ENCODE data around the gene DPH1.

GRCh38 chr17:2009737-2010136, 20.2 kb upstream of the DPH1 start:
- TF ChIP-seq LEF1 (IDR thresholded peaks at IDR 0.05; ENCODE audit: borderline replicate concordance) (no peak), SP1 (IDR thresholded peaks at IDR 0.05) (no peak), TARDBP (IDR thresholded peaks at IDR 0.05) (no peak), L3MBTL2 (conservative IDR thresholded peaks at IDR 0.05) (no peak), BHLHE40 (IDR thresholded peaks at IDR 0.05; ENCODE audit: borderline replicate concordance) (no peak), FOXM1 (IDR thresholded peaks at IDR 0.05; ENCODE audit: borderline replicate concordance) (no peak), ELF4 (IDR thresholded peaks at IDR 0.05) (no peak), FOXK2 (IDR thresholded peaks at IDR 0.05) (no peak), FOXA1 (IDR thresholded peaks at IDR 0.05) (no peak), SUZ12 (IDR thresholded peaks at IDR 0.05) (no peak), NFRKB (IDR thresholded peaks at IDR 0.05) (no peak), PKNOX1 (IDR thresholded peaks at IDR 0.05) (no peak)

All from HEK293T (cell line).